A549 (cell line): Measurements from ENCODE around the gene ARHGAP19. TPM values are rescaled to one million over a fixed set of nuclear protein-coding genes. Genes with fewer than 3 reads are reported as not detected.

Source experiments
- ATAC-seq, 2 experiments: fragments of 200-7000 bp in 1 of 2; fragments of >200 bp in 1 of 2; cut with Nextera tagmentation in 1 of 2; cut with Tn5 transposase in 1 of 2; 3 replicates each; pipeline versions ENCODE4 v1.8.0 to v1.9.1; 2018 to 2020; ENCODE audit warnings: mild to moderate bottlenecking in 1 of 2, moderate library complexity in 1 of 2
- CTCF ChIA-PET: fragments of 300-600 bp; sonication (Branson Sonifier 250); formaldehyde crosslinking; extraction: SDS; loops from one replicate; lab custom pipeline; 2021; ENCODE audit warnings: antibody characterized with exemption, inconsistent platforms; lab: Yijun Ruan, JAX
- POLR2A ChIA-PET: fragments of 350-600 bp; formaldehyde crosslinking; extraction: SDS; loops from one replicate; lab custom pipeline; 2021; ENCODE audit warnings: antibody characterized with exemption, inconsistent platforms; lab: Yijun Ruan, JAX
- DNase-seq, 2 experiments: peaks; one replicate each; pipeline versions ENCODE4 v3.0.0 to v3.0.0-alpha.2; 2011 to 2016; ENCODE audit warnings: low read depth in 1 of 2, low spot score in 1 of 2
- FAIRE-seq: peaks from 2 replicates; lab custom pipeline; 2011; peaks lifted over from hg19 to GRCh38; lab: Jason Lieb, UNC
- H3K27ac ChIP-seq, 2 experiments: fragments of >200 bp; sonication (Bioruptor Twin); formaldehyde crosslinking; 3 replicates each; pipeline ENCODE4 v1.5.1; 2016 to 2017
- H3K4me1 ChIP-seq: fragments of >200 bp; sonication (Bioruptor Twin); formaldehyde crosslinking; 3 replicates; pipeline ENCODE4 v1.6.1; 2016
- H3K4me2 ChIP-seq: fragments of >200 bp; sonication (Bioruptor Twin); formaldehyde crosslinking; 3 replicates; pipeline ENCODE4 v1.6.1; 2016
- H3K4me3 ChIP-seq: fragments of >200 bp; sonication (Bioruptor Twin); formaldehyde crosslinking; 3 replicates; pipeline ENCODE4 v1.5.1; 2016
- H3K9me3 ChIP-seq: fragments of >200 bp; sonication (Bioruptor Twin); formaldehyde crosslinking; 3 replicates; pipeline ENCODE4 v1.6.1; 2016
- BCL3 ChIP-seq: fragments of >200 bp; sonication (Bioruptor Twin); formaldehyde crosslinking; IDR thresholded peaks from 3 replicates; pipeline ENCODE4 v1.6.1; 2016
- CHD2 ChIP-seq: fragments of 150-350 bp; IDR thresholded peaks from 2 replicates; pipeline ENCODE4 v1.6.1; 2014; ENCODE audit warnings: low read length; ENCODE audit not compliant: partially characterized antibody
- EHF ChIP-seq: fragments of 250-450 bp; sonication (Bioruptor Pico); IDR thresholded peaks from 2 replicates; pipeline ENCODE4 v1.5.0; 2020; ENCODE audit warnings: mild to moderate bottlenecking
- FOSB ChIP-seq: fragments of 250-450 bp; sonication (Bioruptor Pico); IDR thresholded peaks from 2 replicates; pipeline ENCODE4 v1.5.0; 2020; ENCODE audit warnings: mild to moderate bottlenecking, moderate library complexity
- FOXS1 ChIP-seq: fragments of 250-450 bp; sonication (Bioruptor Pico); IDR thresholded peaks from 2 replicates; pipeline ENCODE4 v1.5.0; 2020; ENCODE audit warnings: mild to moderate bottlenecking, moderate library complexity
- KDM1A ChIP-seq: fragments of 200-600 bp; sonication (generic); IDR thresholded peaks from 2 replicates; pipeline ENCODE4 v1.6.1; 2016; ENCODE audit warnings: low read depth, mild to moderate bottlenecking
- KDM5A ChIP-seq: fragments of 200-600 bp; sonication (generic); IDR thresholded peaks from 2 replicates; pipeline ENCODE4 v1.6.1; 2016; ENCODE audit warnings: antibody characterized with exemption, mild to moderate bottlenecking
- PHF8 ChIP-seq: fragments of 200-600 bp; sonication (generic); IDR thresholded peaks from 2 replicates; pipeline ENCODE4 v1.6.1; 2016; ENCODE audit warnings: low read depth, mild to moderate bottlenecking, antibody characterized with exemption, moderate library complexity, borderline replicate concordance
- REST ChIP-seq: fragments of 200-600 bp; sonication (generic); IDR thresholded peaks from 2 replicates; pipeline ENCODE4 v1.6.1; 2016; ENCODE audit warnings: antibody characterized with exemption, mild to moderate bottlenecking, moderate library complexity
- RFX5 ChIP-seq: fragments of 450-650 bp; IDR thresholded peaks from 2 replicates; pipeline ENCODE4 v1.7.1; 2014; ENCODE audit warnings: antibody characterized with exemption, mild to moderate bottlenecking, moderate library complexity
- SMC3 ChIP-seq: fragments of >200 bp; sonication (Bioruptor Twin); formaldehyde crosslinking; IDR thresholded peaks from 3 replicates; pipeline ENCODE4 v1.6.1; 2018; ENCODE audit warnings: inconsistent platforms
- SREBF2 ChIP-seq: fragments of 450-650 bp; IDR thresholded peaks from 2 replicates; pipeline ENCODE4 v1.6.1; 2014; ENCODE audit warnings: mild to moderate bottlenecking, moderate library complexity
- TP53 ChIP-seq: fragments of 250-450 bp; sonication (Bioruptor Pico); IDR thresholded peaks from 2 replicates; pipeline ENCODE4 v1.5.0; 2021; ENCODE audit warnings: mild to moderate bottlenecking, moderate library complexity
- ZC3H11A ChIP-seq: fragments of 450-650 bp; IDR thresholded peaks from 2 replicates; pipeline ENCODE4 v1.6.1; 2014; ENCODE audit warnings: antibody characterized with exemption, mild to moderate bottlenecking
- ZFP36 ChIP-seq: fragments of 450-650 bp; IDR thresholded peaks from 2 replicates; pipeline ENCODE4 v1.6.1; 2014; ENCODE audit warnings: borderline replicate concordance; ENCODE audit not compliant: partially characterized antibody
- ZNF302 ChIP-seq: fragments of 250-450 bp; sonication (Bioruptor Pico); IDR thresholded peaks from 2 replicates; pipeline ENCODE4 v1.9.0; 2021; ENCODE audit warnings: inconsistent platforms, mild to moderate bottlenecking, moderate library complexity
- WGBS: methylation state at CpG from one replicate; pipeline ENCODE4 v1.1.6; 2017; ENCODE audit errors: missing lambda C conversion rate; 5-methylcytosine and 5-hydroxymethylcytosine counted together
- polyA plus RNA-seq, 4 experiments: library from polyadenylated mRNA; depleted of rRNA in 3 of 4; stranded (reverse); fragments of >200 nt; fragmentation: RNase III in 1 of 4; extraction: RNeasy Plus Mini Kit Qiagen cat#74134 plus additional on column Dnase treatment in 1 of 4; gene quantifications; 2 replicates in 3 of 4; 3 replicates in 1 of 4; pipeline ENCODE4 v1.2.3, GENCODE V29; 2011 to 2017
- TF ChIP-seq, protein P1 (sequence below): fragments of >200 bp; sonication (Bioruptor Twin); formaldehyde crosslinking; IDR thresholded peaks from 3 replicates; pipeline ENCODE4 v1.5.1; 2016
- TF ChIP-seq, protein P2 (sequence below): fragments of 450-650 bp; IDR thresholded peaks from 2 replicates; pipeline ENCODE4 v1.6.1; 2014; ENCODE audit warnings: antibody characterized with exemption
- TF ChIP-seq, protein P3 (sequence below): IDR thresholded peaks from 2 replicates; pipeline ENCODE4 v1.6.1; 2012
- TF ChIP-seq, protein P4 (sequence below): fragments of 150-350 bp; IDR thresholded peaks from 2 replicates; pipeline ENCODE4 v1.6.1; 2014; ENCODE audit warnings: low read depth, mild to moderate bottlenecking, low read length

Gene ARHGAP19
- polyA plus RNA-seq, 2 of the 4 experiments (the other 2 are of a cell fraction): 6.0 to 11.9 TPM

GRCh38 chr10:97224483-97225435, 67.7 kb downstream of the ARHGAP19 start:
- FAIRE-seq: no peak
- POLR2A ChIA-PET: no interaction called here

DNA sequence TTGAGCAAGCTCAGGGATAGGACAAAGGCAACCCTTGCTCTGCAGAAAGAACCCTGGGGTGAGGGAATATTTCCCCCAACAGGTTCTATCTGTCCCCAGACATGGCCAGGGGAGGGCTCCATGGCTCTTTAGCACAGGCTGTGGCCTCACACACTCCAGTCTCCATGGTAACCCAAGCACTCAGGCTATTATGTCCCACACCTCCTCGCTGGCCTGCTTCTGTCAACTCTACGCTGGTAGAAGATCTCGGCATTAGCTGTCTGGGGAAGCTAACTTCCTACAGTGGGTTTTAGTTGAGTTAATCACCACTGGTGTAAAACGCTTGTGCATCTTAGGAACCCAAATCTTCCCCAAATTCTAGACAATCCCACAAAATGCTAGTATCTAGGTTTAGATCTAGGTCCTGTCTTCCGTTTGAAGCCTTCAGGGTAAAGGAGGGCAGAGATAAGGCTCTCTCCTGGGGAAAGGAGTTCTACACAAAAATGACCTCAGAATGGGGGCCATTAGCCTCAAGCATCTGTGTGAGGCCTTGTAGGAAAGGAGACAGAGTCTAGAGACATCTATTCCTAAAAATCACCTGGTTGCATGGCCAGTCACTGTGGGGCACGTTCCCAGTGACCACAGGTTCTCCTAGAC, 70.0 kb downstream of the ARHGAP19 start:
- ATAC-seq (no peak), FAIRE-seq (no peak), DNase-seq (no peak)
- ChIA-PET CTCF (interaction anchor here (0.7 to 10.3 kb wide), 4 partner anchors 12 to 150 kb away, joined by 3 to 136 read pairs (median 18); no protein-coding TSS in a partner anchor), POLR2A (no interaction called here)
- no peak overlapping the region for H3K4me2 ChIP-seq
- TF ChIP-seq REST: no peak
- TF ChIP-seq, protein P1, sequence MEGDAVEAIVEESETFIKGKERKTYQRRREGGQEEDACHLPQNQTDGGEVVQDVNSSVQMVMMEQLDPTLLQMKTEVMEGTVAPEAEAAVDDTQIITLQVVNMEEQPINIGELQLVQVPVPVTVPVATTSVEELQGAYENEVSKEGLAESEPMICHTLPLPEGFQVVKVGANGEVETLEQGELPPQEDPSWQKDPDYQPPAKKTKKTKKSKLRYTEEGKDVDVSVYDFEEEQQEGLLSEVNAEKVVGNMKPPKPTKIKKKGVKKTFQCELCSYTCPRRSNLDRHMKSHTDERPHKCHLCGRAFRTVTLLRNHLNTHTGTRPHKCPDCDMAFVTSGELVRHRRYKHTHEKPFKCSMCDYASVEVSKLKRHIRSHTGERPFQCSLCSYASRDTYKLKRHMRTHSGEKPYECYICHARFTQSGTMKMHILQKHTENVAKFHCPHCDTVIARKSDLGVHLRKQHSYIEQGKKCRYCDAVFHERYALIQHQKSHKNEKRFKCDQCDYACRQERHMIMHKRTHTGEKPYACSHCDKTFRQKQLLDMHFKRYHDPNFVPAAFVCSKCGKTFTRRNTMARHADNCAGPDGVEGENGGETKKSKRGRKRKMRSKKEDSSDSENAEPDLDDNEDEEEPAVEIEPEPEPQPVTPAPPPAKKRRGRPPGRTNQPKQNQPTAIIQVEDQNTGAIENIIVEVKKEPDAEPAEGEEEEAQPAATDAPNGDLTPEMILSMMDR: no peak
- TF ChIP-seq, protein P2, sequence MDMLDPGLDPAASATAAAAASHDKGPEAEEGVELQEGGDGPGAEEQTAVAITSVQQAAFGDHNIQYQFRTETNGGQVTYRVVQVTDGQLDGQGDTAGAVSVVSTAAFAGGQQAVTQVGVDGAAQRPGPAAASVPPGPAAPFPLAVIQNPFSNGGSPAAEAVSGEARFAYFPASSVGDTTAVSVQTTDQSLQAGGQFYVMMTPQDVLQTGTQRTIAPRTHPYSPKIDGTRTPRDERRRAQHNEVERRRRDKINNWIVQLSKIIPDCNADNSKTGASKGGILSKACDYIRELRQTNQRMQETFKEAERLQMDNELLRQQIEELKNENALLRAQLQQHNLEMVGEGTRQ: no peak
- TF ChIP-seq TP53 (CRISPR knock-in tag): no peak
- no peak for TF ChIP-seq PHF8
- TF ChIP-seq, protein P3, sequence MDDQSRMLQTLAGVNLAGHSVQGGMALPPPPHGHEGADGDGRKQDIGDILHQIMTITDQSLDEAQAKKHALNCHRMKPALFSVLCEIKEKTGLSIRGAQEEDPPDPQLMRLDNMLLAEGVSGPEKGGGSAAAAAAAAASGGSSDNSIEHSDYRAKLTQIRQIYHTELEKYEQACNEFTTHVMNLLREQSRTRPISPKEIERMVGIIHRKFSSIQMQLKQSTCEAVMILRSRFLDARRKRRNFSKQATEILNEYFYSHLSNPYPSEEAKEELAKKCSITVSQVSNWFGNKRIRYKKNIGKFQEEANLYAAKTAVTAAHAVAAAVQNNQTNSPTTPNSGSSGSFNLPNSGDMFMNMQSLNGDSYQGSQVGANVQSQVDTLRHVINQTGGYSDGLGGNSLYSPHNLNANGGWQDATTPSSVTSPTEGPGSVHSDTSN: no peak
- no peak for TF ChIP-seq KDM5A
- no peak for TF ChIP-seq SMC3
- TF ChIP-seq ZC3H11A: no peak
- TF ChIP-seq ZNF302 (CRISPR knock-in tag): no peak
- no peaks in the 10 kb centered on the region for H3K9me3 ChIP-seq
- H3K27ac ChIP-seq: no peak overlapping the region
- no peaks in the 10 kb centered on the region for H3K4me1 ChIP-seq
- 89% methylated on average over 6 of the region's 6 CpGs for WGBS
- no peak overlapping the region for H3K4me3 ChIP-seq

More at GRCh38 chr10:97224483-97225435, 67.7 kb downstream of the ARHGAP19 start:
- peaks cover 14% of the 10 kb centered on the region for H3K4me1 ChIP-seq
- H3K27ac ChIP-seq: no peak overlapping the region
- DNase-seq (no peak), ATAC-seq (no peak)
- H3K9me3 ChIP-seq: no peaks in the 10 kb centered on the region
- no peak overlapping the region for H3K4me2 ChIP-seq
- no peak overlapping the region for H3K4me3 ChIP-seq
- TF ChIP-seq CHD2: no peak
- no peak for TF ChIP-seq FOSB (CRISPR knock-in tag)
- TF ChIP-seq, protein P1: no peak
- TF ChIP-seq EHF: no peak
- no peak for TF ChIP-seq RFX5
- no peak for TF ChIP-seq KDM5A
- TF ChIP-seq SREBF2: no peak
- no peak for TF ChIP-seq BCL3
- no peak for TF ChIP-seq SMC3
- TF ChIP-seq FOXS1 (CRISPR knock-in tag): no peak
- TF ChIP-seq ZFP36: no peak
- TF ChIP-seq, protein P4, sequence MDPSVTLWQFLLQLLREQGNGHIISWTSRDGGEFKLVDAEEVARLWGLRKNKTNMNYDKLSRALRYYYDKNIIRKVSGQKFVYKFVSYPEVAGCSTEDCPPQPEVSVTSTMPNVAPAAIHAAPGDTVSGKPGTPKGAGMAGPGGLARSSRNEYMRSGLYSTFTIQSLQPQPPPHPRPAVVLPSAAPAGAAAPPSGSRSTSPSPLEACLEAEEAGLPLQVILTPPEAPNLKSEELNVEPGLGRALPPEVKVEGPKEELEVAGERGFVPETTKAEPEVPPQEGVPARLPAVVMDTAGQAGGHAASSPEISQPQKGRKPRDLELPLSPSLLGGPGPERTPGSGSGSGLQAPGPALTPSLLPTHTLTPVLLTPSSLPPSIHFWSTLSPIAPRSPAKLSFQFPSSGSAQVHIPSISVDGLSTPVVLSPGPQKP: no peak
- no peak for TF ChIP-seq KDM1A
- WGBS: 81% methylated on average over 4 of the region's 4 CpGs
- CTCF ChIA-PET: interaction anchor here (1.3 to 10.3 kb wide), 5 partner anchors 10 to 152 kb away, joined by 3 to 136 read pairs (median 10); no protein-coding TSS in a partner anchor
